Activated naive CD4-positive, alpha-beta T cell treated with anti-CD3 and anti-CD28 coated beads, Interleukin-2, amount 50 U/mL, for 24 hours (primary cell): ENCODE results near the gene MX1.

ENCODE experiments used
- H3K27ac Mint-ChIP-seq: one replicate; pipeline ENCODE4 v1.8.0; 2021; ENCODE audit warnings: mild to moderate bottlenecking, mixed read lengths
- H3K27me3 Mint-ChIP-seq: one replicate; pipeline ENCODE4 v1.8.0; 2021; ENCODE audit warnings: mixed read lengths
- H3K36me3 Mint-ChIP-seq: one replicate; pipeline ENCODE4 v1.8.0; 2021; ENCODE audit warnings: mixed read lengths
- H3K4me1 Mint-ChIP-seq: one replicate; pipeline ENCODE4 v1.8.0; 2021; ENCODE audit warnings: mixed read lengths
- H3K4me3 Mint-ChIP-seq: one replicate; pipeline ENCODE4 v1.8.0; 2021; ENCODE audit warnings: mild to moderate bottlenecking, mixed read lengths
- H3K9me3 Mint-ChIP-seq: one replicate; pipeline ENCODE4 v1.8.0; 2021; ENCODE audit warnings: mixed read lengths

The MX1 gene

GRCh38 chr21:41506005-41506594 lies 80.1 kb downstream of the MX1 start:
- no peak overlapping the region for H3K27ac Mint-ChIP-seq
- H3K4me3 Mint-ChIP-seq, result no peak overlapping the region
- no peaks in the 10 kb centered on the region for H3K4me1 Mint-ChIP-seq
- H3K36me3 Mint-ChIP-seq, result no peaks in the 10 kb centered on the region
- no peaks in the 10 kb centered on the region for H3K9me3 Mint-ChIP-seq
- peaks cover 32% of the 10 kb centered on the region for H3K27me3 Mint-ChIP-seq

GRCh38 chr21:41506611-41507520 lies 80.8 kb downstream of the MX1 start:
- H3K27ac Mint-ChIP-seq, result no peak overlapping the region
- no peak overlapping the region for H3K4me3 Mint-ChIP-seq
- H3K4me1 Mint-ChIP-seq, result no peaks in the 10 kb centered on the region
- peaks cover 33% of the 10 kb centered on the region for H3K27me3 Mint-ChIP-seq
- no peaks in the 10 kb centered on the region for H3K36me3 Mint-ChIP-seq
- no peaks in the 10 kb centered on the region for H3K9me3 Mint-ChIP-seq

GRCh38 chr21:41507521-41508414 lies 81.7 kb downstream of the MX1 start, which contains the start of gene TMPRSS2:
Gene TMPRSS2, minus strand, starts transcription at chr21:41508158. Its CDS starts 10,025 bp downstream, at chr21:41498133.
- no peaks in the 10 kb centered on the region for H3K9me3 Mint-ChIP-seq
- H3K4me3 Mint-ChIP-seq, result no peak within 1 kb of the TSS
- H3K36me3 Mint-ChIP-seq, result no peaks in the 10 kb centered on the region
- no peak within 1 kb of the TSS for H3K27ac Mint-ChIP-seq
- peaks cover 30% of the 10 kb centered on the region for H3K27me3 Mint-ChIP-seq
- no peaks in the 10 kb centered on the region for H3K4me1 Mint-ChIP-seq

- Mint-ChIP-seq H3K4me3 (no peak overlapping the region), H3K27ac (no peak overlapping the region), H3K27me3 (peaks cover 30% of the 10 kb centered on the region), H3K36me3 (no peaks in the 10 kb centered on the region), H3K4me1 (no peaks in the 10 kb centered on the region), H3K9me3 (no peaks in the 10 kb centered on the region)
Observed at GRCh38 chr21:41508415-41509144, 82.5 kb downstream of the MX1 start.
